Measurements from ENCODE around the gene AMOTL1. TPM values are rescaled to one million over a fixed set of nuclear protein-coding genes. Genes with fewer than 3 reads are reported as not detected.

Gene AMOTL1
- total RNA-seq, 2 donors from 2014 or later: 5.5 to 5.7 TPM

DNA sequence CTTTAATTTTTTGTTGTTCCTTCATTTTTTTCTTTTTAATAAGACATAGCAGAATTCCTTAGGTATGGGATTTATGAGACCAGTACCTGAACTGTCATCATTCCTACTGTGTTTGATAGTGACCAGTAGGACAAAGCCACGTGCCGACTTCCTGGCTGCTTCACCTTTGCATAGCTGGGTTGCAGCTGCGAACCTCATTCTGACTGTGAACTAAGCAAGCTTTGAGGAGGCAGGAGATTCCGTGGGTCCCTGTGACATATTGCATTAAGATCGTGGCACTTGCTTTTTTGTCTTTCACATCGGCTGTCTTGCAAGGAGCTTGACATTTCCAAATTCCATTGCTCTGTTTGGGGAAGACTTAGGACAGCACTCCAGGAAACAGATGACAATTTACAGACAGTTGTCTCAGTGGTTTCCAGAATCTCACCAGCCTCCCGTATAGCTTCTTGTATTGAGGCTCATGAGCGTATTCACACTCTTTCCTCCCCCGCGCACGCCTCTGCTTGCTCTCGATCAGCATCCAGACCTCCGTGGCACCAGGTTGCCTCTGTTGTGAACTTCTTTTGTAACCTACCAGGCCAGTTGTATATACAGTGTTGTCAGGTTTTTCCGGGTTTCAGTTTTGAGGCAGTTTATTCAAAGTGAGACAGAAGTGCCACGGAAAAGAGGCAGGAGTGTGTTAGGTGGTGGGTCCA is 103.5 kb downstream of the AMOTL1 start:
- Mint-ChIP-seq H3K4me3 (no peak overlapping the region), H3K36me3 (no peaks in the 10 kb centered on the region), H3K4me1 (ENCODE audit: low read depth in 2 of 2) (peaks cover 7 to 10% of the 10 kb centered on the region in 2 donors), H3K27me3 (no peaks in the 10 kb centered on the region), H3K27ac (no peak overlapping the region), H3K9me3 (no peaks in the 10 kb centered on the region)
- ATAC-seq: no peak
- DNase-seq (ENCODE audit: low spot score): no peak

DNA sequence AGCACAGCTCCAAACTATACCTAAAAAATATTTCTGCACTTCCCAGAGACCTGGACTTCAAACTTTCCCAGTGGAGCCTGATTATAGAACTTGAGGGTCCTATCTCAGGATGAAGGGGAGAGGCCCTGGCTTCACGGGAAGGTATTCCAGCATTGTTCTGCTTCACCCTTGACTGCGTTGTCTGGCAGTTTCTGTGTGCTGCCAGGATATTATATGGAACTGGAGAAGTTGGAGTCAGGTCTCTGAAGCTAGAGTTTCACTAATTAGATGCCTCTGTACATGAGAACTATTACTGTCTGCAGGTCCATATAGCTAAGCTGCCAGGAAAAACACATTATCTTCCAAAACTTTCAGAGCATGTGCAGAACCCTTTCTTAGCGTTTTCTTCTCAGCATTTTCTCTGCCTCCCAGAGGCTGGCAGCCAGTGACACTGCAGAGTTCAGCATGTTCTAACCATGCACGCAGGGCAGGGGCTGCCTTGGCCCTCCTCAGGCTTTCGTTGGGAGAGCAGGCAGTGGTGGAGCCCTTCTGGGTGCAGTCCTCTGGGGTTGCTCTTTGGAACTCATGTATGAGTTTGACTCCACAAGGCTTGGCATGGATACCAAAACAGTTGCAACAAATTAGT is 105.9 kb downstream of the AMOTL1 start:
- ATAC-seq: no peak
- Mint-ChIP-seq H3K4me1 (ENCODE audit: low read depth in 2 of 2) (peaks cover 11 to 19% of the 10 kb centered on the region in 2 donors), H3K27ac (no peak overlapping the region), H3K9me3 (no peaks in the 10 kb centered on the region), H3K36me3 (no peaks in the 10 kb centered on the region), H3K4me3 (no peak overlapping the region), H3K27me3 (no peaks in the 10 kb centered on the region)
- no peak for DNase-seq (ENCODE audit: low spot score)

DNA sequence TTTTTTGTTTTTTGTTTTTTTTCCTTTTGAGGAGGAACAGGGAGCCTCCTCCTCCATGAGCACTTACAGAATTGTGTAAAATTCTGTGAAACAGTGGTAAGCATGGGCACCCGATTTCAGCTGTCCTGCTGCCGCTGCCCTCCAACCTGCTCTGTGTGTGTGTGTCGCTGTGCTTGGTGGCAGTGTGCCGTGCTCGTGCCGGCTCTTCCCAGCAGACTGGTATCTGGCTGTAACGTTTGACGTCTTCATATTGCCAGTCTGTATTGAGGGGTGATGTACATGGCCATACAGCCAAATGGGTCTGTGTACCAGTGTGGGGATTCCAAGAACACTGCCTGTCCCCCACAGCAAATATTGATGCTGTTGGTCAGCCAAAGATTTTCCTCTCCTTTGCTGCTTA is 108.1 kb downstream of the AMOTL1 start:
- no peaks in the 10 kb centered on the region for H3K27me3 Mint-ChIP-seq
- H3K9me3 Mint-ChIP-seq: no peaks in the 10 kb centered on the region
- H3K27ac Mint-ChIP-seq: peak overlapping the region; percentile 53 to 89
- H3K4me1 Mint-ChIP-seq (ENCODE audit: low read depth in 2 of 2): peaks cover 11 to 19% of the 10 kb centered on the region in 2 donors
- H3K36me3 Mint-ChIP-seq: no peaks in the 10 kb centered on the region
- peak overlapping the region; percentile 31 for H3K4me3 Mint-ChIP-seq
- no peak for ATAC-seq
- no peak for DNase-seq (ENCODE audit: low spot score)

DNA sequence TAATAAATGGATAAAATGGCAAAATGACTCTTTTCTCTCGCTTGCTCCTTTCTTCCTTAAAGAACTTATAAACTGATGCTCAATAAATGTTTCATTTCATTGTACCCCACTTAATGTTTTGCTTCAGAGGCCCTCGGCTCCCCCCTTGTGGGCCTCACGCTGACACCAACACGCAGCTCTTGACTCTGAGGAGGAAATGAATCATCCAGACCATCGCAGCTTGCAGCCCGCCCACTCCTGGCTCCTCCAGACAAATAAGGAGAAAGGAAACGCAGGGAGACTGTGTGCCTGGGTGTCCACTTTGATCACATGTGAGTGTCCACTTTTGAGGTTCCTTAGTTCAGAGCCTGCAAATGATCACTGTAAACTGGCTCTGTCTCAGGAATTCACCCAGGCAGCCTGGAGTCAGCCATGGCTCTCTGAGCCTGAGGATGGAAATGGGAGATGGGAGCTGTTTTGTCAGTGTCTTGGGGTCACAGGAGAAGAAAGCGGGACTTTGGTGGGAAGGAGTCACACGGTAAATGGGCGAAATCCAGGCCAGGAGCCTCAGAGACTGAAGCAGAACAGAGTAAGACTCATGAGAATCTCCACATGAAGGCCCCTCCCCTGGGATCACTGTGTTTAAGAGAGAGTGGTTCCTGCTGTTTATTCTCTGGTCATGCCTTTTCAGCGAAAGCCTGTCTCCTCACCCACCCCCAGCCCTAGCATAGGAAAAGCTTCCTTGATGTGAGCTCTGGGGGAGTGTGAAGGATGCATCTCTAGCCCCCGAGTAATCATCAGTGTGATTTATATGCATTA is 108.7 kb downstream of the AMOTL1 start:
- Mint-ChIP-seq H3K4me3 (peak overlapping the region; percentile 31), H3K36me3 (no peaks in the 10 kb centered on the region), H3K27me3 (no peaks in the 10 kb centered on the region), H3K9me3 (no peaks in the 10 kb centered on the region), H3K4me1 (ENCODE audit: low read depth in 2 of 2) (peaks cover 11 to 19% of the 10 kb centered on the region in 2 donors), H3K27ac (peak overlapping the region; percentile 53 to 89)
- ATAC-seq: peak; percentile 90 to 93
- DNase-seq (ENCODE audit: low spot score): peak; percentile 82

DNA sequence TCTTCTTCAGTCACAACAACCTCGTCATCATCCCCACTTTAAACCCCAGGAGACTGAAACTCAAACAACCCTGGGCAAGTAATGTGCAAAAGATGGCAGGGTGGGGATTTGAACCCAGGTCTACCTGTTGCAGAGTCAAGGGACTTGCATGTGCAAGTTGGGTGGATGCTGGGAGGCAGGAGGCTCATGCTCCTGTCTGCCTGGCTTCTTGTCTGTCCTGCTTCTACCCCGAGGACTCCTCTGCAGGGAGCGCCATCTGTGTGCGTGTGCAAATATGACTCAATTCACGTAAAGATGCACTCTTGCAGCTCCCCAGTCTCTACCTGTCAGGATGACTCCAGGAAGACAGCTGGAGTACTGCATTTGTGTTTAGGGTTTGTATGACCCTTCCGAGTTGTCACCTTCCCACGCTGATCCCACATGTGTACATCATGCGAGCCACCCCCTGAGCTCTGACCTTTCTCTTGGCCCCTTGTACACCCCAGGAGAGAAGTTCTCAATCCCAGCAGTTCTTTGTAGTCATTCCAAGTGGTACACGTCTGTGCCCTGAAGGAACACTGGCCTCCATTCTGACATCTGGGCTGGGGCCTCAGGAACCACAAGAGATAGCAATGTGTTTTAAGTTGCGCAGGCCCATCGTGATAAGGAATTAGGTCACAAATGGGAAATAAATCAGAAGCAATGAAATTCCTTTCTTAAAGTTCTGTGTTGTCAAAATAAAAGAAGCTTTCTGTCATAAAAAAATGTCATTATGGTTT is 109.5 kb downstream of the AMOTL1 start:
- peaks cover 11 to 19% of the 10 kb centered on the region in 2 donors for H3K4me1 Mint-ChIP-seq (ENCODE audit: low read depth in 2 of 2)
- no peak overlapping the region for H3K4me3 Mint-ChIP-seq
- no peak for DNase-seq (ENCODE audit: low spot score)
- no peaks in the 10 kb centered on the region for H3K27me3 Mint-ChIP-seq
- no peaks in the 10 kb centered on the region for H3K9me3 Mint-ChIP-seq
- H3K27ac Mint-ChIP-seq: peak overlapping the region; percentile 53 to 89
- no peaks in the 10 kb centered on the region for H3K36me3 Mint-ChIP-seq
- ATAC-seq: no peak

DNA sequence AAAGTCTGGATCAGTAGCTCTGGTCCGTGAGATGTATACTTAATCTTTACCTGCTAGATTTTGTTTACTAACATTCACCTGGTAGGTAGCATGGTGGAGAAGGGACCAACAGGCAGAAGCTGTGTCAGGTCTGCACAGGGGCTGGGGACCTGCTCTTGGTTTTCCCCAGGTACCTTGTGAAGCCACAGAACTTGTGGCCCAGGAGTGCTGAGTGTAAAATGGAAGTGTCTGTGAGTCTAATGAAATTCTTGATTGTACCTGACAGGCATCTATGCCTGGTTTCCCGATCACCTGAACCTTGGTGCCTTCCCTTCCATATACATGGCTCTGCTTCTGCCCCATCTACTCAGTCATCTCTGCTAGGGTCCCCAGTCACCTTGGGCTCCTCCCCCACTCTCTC is 110.8 kb downstream of the AMOTL1 start:
- Mint-ChIP-seq H3K27me3 (no peaks in the 10 kb centered on the region), H3K9me3 (no peaks in the 10 kb centered on the region), H3K4me1 (ENCODE audit: low read depth in 2 of 2) (peaks cover 11 to 25% of the 10 kb centered on the region in 2 donors), H3K4me3 (no peak overlapping the region), H3K27ac (peak overlapping the region in 1 of 2 donors; percentile 1), H3K36me3 (no peaks in the 10 kb centered on the region)
- no peak for ATAC-seq
- DNase-seq (ENCODE audit: low spot score): no peak

DNA sequence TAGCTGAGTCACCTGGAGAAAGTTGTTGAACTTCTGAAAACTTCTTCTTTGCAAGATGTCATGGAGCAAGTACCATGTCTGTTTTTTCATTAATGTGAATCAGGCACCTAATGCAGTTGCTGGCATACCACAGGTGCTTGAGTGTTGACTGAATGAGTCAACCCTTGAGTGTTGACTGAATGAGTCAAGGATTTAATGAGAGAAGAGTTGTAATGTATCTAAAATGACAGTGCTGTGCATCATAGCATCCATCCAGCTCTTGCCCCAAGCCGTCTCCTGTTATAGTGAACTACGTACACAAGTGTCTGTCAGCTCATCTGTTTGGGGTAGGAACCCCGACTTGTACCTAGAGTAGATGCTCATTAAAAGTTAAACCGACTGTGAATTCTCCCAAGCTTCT is 112.1 kb downstream of the AMOTL1 start:
- DNase-seq (ENCODE audit: low spot score): no peak

DNA sequence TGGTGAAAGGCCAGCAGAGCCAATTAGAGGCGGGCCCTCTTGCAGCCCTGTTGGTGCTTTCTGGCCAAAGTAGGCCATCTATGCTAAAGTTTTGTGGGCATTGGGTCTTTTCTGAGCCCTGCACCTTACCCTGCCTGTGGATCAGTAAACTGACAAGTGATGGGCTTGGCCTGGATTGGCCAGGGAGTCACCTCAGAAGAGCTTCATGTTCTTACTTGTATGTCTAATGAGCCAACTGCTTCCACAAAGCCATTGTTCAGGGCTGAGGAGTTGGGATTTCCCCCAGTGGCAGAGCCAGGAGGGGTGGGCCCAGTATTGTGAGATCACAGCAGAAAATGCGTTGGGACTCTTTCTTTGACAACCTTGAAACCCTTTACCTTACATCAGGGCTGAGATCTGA is 114.8 kb downstream of the AMOTL1 start:
- H3K27me3 Mint-ChIP-seq: no peaks in the 10 kb centered on the region
- DNase-seq (ENCODE audit: low spot score) (no peak), ATAC-seq (no peak)
- H3K9me3 Mint-ChIP-seq: no peaks in the 10 kb centered on the region
- peaks cover 7 to 10% of the 10 kb centered on the region in 2 donors for H3K4me1 Mint-ChIP-seq (ENCODE audit: low read depth in 2 of 2)
- H3K27ac Mint-ChIP-seq: no peak overlapping the region
- no peak overlapping the region for H3K4me3 Mint-ChIP-seq
- H3K36me3 Mint-ChIP-seq: no peaks in the 10 kb centered on the region

More for the DNA sequence above, 112.1 kb downstream of the AMOTL1 start:
- ATAC-seq: no peak
- no peaks in the 10 kb centered on the region for H3K27me3 Mint-ChIP-seq
- H3K4me3 Mint-ChIP-seq: no peak overlapping the region
- H3K9me3 Mint-ChIP-seq: no peaks in the 10 kb centered on the region
- no peak overlapping the region for H3K27ac Mint-ChIP-seq
- no peaks in the 10 kb centered on the region for H3K36me3 Mint-ChIP-seq
- H3K4me1 Mint-ChIP-seq (ENCODE audit: low read depth in 2 of 2): peaks cover 18 to 29% of the 10 kb centered on the region in 2 donors

DNA sequence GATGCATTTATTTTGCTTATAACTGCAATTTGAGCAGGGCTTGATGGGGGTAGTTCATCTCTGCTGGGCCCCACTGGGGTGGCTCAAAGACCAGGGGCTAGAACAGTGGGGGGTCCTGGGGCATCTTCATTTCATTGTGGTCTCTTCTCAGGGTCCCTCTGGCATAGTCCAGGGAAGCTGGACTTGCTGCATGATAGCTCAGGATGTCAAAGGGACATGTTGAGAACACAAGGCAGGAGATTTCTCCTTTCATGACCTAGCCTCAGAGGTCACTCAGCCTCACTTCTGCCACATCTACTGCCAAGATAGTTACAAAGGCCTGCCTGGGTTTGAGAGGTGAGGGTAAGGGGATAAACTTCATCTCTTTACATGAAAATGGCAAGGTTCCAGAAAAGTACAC is 115.7 kb downstream of the AMOTL1 start:
- H3K4me3 Mint-ChIP-seq: no peak overlapping the region
- DNase-seq (ENCODE audit: low spot score) (no peak), ATAC-seq (no peak)
- H3K27ac Mint-ChIP-seq: no peak overlapping the region
- H3K27me3 Mint-ChIP-seq: no peaks in the 10 kb centered on the region
- peaks cover 7 to 10% of the 10 kb centered on the region in 2 donors for H3K4me1 Mint-ChIP-seq (ENCODE audit: low read depth in 2 of 2)
- no peaks in the 10 kb centered on the region for H3K36me3 Mint-ChIP-seq
- no peaks in the 10 kb centered on the region for H3K9me3 Mint-ChIP-seq

DNA sequence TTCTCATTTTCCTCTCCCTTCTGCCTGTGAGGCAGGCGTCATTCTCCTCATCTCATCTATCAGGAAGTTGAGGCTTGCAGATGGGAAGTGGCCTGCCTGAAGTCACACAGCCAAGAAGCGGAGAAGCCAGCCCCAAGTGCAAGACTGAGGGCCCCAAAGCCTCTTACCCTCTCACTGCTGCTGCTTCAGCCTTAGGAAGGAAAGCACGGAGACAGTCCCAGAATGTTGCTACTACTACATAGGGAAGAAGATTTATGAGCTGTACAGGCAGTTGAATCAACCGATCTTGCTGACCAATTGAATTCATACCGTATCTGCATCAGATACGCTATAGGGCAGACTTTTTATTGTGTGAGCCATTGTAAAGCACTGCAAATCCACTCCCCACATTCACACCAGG is 116.2 kb downstream of the AMOTL1 start:
- Mint-ChIP-seq H3K4me3 (no peak overlapping the region), H3K27me3 (no peaks in the 10 kb centered on the region), H3K4me1 (ENCODE audit: low read depth in 2 of 2) (peaks cover 7 to 10% of the 10 kb centered on the region in 2 donors), H3K9me3 (no peaks in the 10 kb centered on the region), H3K27ac (no peak overlapping the region), H3K36me3 (no peaks in the 10 kb centered on the region)
- ATAC-seq: no peak
- DNase-seq (ENCODE audit: low spot score): no peak

DNA sequence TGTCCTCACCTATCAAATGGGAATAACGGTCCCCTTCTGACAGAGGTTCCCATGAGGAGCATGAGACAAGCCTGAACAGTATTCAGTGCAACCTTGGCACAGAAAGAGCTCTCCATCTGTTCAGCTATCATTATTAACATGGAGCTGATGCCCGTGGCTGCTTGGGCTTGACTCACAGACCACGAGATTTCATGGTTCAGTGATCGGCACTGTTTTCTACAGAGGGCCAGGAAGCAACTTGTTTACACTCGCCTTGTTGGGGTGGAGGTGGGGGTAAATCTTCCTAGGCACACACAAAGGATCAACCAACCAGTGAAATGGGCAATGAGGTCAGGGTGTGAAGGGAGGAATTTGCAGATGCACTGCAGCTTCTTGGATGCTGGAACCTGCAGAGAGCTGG is 117.0 kb downstream of the AMOTL1 start:
- DNase-seq (ENCODE audit: low spot score) (no peak), ATAC-seq (no peak)
- Mint-ChIP-seq H3K4me1 (ENCODE audit: low read depth in 2 of 2) (peaks cover 7 to 10% of the 10 kb centered on the region in 2 donors), H3K27me3 (no peaks in the 10 kb centered on the region), H3K36me3 (no peaks in the 10 kb centered on the region), H3K9me3 (no peaks in the 10 kb centered on the region), H3K27ac (no peak overlapping the region), H3K4me3 (no peak overlapping the region)

DNA sequence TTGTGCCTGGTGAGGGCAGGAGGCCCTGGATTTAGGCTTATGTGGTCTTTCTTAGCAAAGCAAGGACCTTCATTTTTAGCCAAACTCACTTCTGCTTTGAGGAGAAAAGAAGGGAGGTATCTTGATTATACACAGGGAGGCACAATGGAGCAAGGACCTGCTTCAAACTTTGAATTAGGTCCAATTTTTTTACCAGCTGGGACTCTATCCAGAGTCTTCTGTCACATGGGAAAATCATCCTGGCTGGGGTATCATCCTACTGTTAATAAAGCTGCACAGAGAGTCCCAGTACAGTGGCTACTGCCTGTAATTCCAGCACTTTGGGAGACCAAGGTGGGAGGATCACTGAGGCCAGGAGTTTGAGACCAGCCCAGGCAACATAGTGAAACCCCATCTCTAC is 117.4 kb downstream of the AMOTL1 start:
- DNase-seq (ENCODE audit: low spot score) (no peak), ATAC-seq (no peak)
- Mint-ChIP-seq H3K4me1 (ENCODE audit: low read depth in 2 of 2) (peaks cover 7 to 10% of the 10 kb centered on the region in 2 donors), H3K4me3 (no peak overlapping the region), H3K9me3 (no peaks in the 10 kb centered on the region), H3K27me3 (no peaks in the 10 kb centered on the region), H3K36me3 (no peaks in the 10 kb centered on the region), H3K27ac (no peak overlapping the region)

DNA sequence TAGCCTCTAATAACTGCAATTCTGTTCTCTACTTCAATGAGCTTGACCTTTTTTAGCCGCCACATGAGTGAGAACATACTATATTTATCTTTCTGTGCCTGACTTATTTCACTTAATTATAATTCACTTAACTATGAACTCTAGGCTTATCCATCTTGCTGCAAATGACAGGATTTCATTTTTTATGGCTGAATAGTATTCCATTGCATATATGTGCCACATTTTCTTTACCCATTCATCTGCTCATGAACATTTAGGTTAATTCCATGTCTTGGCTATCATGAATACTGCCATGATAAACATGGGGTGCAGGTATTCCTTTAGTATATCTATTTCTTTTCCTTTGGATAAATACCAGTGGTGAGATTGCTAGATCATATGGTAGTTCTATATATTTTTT is 120.0 kb downstream of the AMOTL1 start:
- peaks cover 7 to 10% of the 10 kb centered on the region in 2 donors for H3K4me1 Mint-ChIP-seq (ENCODE audit: low read depth in 2 of 2)
- H3K27ac Mint-ChIP-seq: no peak overlapping the region
- H3K9me3 Mint-ChIP-seq: peaks cover 4% of the 10 kb centered on the region
- H3K27me3 Mint-ChIP-seq: no peaks in the 10 kb centered on the region
- peaks cover 8% of the 10 kb centered on the region for H3K36me3 Mint-ChIP-seq
- ATAC-seq (no peak), DNase-seq (ENCODE audit: low spot score) (no peak)
- H3K4me3 Mint-ChIP-seq: no peak overlapping the region
